Eye (tissue), 1 donor: Measurements from ENCODE around the gene CC2D1B.
"Not testable (repeated sequence)": the region's sequence is repeated elsewhere in the genome, so short reads cannot be mapped to it uniquely, and the experiment has no call there.

Experiments
- DNase-seq: peaks from one replicate; pipeline ENCODE4 v3.0.0-alpha.2; 2015

Gene CC2D1B, protein sequence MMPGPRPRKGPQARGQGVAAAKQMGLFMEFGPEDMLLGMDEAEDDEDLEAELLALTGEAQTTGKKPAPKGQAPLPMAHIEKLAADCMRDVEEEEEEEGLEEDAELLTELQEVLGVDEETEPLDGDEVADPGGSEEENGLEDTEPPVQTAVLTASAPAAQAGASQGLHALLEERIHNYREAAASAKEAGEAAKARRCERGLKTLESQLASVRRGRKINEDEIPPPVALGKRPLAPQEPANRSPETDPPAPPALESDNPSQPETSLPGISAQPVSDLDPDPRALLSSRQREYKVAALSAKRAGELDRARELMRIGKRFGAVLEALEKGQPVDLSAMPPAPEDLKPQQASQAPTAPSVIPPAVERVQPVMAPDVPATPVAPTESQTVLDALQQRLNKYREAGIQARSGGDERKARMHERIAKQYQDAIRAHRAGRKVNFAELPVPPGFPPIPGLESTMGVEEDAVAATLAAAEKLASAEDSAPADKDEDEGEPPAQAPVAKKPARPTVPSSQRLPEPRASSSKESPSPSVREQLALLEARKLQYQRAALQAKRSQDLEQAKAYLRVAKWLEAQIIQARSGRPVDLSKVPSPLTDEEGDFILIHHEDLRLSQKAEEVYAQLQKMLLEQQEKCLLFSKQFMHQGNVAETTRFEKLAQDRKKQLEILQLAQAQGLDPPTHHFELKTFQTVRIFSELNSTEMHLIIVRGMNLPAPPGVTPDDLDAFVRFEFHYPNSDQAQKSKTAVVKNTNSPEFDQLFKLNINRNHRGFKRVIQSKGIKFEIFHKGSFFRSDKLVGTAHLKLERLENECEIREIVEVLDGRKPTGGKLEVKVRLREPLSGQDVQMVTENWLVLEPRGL

GRCh38 chr1:52365746-52366516, at the start of gene CC2D1B:
CC2D1B (minus strand) TSS chr1:52366205; CDS start chr1:52364620, 1,585 bp downstream.
- peak; percentile 99 for DNase-seq

DNA sequence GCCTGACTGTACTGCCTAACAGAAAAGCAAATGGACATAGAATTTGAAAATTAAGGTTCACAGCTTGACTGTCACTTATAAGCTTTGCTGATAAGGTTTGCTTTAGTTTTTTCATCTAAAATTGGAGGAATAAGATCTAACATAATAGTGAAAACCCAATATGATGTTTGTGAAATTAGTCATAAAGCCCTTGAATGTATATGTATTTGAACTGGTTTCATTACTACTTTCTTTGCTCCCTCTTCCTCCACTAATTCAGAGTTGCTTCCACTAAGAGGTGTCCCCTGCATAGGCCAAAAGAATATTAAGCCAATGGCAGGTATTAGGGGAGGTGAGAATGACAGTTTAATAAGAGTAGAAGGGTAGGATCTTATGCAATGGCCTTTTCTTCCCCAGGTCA, 48.9 kb upstream of the CC2D1B start:
- no peak for DNase-seq

DNA sequence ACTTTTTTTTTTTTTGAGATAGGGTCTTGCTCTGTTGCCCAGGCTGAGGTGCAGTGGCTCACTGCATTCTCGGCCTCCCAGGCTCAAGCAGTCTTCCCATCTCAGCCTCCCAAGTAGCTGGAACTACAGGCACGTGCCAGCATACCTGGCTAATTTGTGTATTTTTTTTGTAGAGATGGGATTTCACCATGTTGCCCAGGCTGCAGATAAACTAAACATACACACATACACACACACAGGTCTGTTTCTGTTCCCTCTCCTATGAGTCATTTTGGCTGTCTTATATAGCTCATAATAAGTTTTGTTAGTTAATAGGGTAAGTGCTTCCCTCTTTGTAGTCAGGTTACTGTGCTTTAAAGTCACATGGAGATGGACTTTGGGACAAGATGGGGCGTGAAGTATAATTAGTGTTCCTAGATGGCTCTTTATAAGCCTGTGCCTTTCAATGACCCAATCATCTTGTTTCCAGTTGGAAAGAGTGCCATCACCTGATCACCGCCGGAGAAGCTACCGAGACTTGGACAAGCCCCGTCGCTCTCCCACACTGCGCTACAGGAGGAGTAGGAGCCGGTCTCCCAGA, 47.5 kb upstream of the CC2D1B start:
- DNase-seq: no peak

GRCh38 chr1:52404975-52405338, 39.0 kb upstream of the CC2D1B start:
- DNase-seq: no peak

GRCh38 chr1:52404116-52404974, 38.3 kb upstream of the CC2D1B start, which contains the start of the genes ORC1 and PRPF38A:
ORC1 (minus strand) TSS chr1:52404423; CDS start chr1:52402223, 2,200 bp downstream.
PRPF38A (plus strand) TSS chr1:52404602; CDS start chr1:52404750, 148 bp downstream.
- peak; percentile 99 for DNase-seq

- no peak for DNase-seq
Observed at GRCh38 chr1:52403566-52404115, 37.6 kb upstream of the CC2D1B start.

- DNase-seq: no peak
Observed at GRCh38 chr1:52402860-52403240, 36.8 kb upstream of the CC2D1B start.

DNA sequence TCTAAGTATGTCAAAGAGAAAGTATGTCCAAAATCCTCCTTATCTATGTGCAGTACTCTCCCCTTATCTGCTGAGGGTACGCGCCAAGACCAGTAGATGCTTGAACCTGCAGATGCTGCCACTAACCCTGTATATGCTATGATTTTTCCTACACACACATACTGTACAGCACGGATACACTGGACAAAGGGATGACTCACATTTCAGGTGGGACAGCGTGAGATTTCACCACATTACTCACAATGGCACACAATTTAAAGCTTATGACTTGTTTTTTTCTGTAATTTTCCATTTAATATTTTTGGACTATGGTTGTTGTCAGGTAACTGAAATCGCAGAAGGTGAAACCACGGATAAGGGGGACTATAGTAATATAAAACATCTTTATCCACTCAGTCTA, 34.1 kb upstream of the CC2D1B start:
- no peak for DNase-seq

DNA sequence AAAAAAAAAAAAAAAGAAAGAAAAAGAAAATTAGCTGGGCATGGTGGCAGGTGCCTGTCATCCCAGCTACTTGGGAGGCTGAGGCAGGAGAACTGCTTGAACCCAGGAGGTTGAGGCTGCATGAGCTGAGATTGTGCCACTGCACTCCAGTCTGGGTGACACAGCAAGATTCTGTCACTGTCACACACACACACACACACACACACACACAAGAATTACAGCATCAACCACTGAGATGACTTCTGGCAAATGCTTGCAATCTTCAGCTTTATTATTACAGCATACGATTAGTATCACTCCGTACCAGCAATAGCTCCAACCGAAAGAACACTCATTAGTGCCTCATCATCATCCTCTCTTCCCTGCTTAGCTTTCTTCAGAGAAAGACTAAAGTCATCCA, 33.6 kb upstream of the CC2D1B start:
- no peak for DNase-seq

DNA sequence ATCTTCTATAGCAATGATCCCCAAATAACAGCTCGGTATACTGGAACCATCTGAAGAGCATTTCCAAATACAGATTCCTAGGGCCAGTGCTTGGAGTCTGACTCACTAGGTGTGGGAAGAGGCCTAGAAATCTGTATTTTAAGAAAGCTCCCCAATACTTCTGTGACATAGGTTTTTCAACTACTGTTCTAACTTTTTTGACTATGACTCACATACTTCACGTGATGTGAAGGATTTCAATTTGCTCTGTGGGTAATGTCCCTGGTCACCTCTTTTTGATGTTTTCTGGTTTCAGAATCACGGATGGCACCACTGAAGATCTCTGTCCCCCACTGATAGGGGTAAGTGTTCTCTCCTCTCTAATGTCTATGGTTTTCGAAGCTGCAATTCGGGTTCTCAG, 27.2 kb upstream of the CC2D1B start:
- DNase-seq: no peak

- no peak for DNase-seq
Observed at GRCh38 chr1:52386458-52386857, 20.5 kb upstream of the CC2D1B start.

- no peak for DNase-seq
Observed at GRCh38 chr1:52385376-52385775, 19.4 kb upstream of the CC2D1B start.

DNA sequence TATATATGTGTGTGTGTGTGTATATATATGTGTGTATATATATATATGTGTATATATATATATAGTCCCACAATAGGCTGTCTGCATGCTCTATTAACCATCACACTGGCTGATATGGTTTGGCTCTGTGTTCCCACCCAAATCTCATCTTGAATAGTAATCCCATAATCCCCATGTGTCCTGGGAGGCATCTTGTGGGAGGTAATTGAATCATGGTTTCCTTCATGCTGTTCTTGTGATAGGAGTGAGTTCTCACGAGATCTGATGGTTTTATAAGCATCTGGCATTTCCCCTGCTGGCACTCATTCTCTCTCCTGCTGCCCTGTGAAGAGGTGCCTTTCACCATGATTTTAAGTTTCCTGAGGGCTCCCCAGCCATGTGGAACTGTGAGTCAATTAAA, 3.8 kb upstream of the CC2D1B start:
- not testable (repeated sequence) for DNase-seq

GRCh38 chr1:52368383-52369172, 2.6 kb upstream of the CC2D1B start:
- peak; percentile 83 for DNase-seq

DNA sequence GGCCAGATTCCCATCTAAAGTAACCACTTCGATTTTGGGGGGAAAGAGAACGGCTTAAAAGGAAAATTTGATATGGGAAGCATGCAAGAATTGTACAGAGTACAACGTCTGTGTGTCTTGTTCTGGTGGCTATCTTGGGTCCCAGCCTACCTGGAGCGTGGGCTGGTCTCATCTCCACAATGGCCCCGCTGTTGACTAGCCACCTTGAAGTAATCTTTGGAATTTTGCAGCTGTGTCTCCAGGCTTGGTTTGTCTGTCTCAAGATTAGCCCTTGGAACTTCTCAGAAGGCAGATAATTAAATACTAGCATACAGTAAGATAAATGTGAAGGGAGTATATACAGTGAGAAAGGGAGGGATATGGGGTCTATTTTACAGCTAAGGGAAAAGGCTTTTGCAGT, 1.3 kb upstream of the CC2D1B start:
- no peak for DNase-seq

GRCh38 chr1:52366517-52366827, 467 bp upstream of the CC2D1B start:
- DNase-seq: no peak

DNA sequence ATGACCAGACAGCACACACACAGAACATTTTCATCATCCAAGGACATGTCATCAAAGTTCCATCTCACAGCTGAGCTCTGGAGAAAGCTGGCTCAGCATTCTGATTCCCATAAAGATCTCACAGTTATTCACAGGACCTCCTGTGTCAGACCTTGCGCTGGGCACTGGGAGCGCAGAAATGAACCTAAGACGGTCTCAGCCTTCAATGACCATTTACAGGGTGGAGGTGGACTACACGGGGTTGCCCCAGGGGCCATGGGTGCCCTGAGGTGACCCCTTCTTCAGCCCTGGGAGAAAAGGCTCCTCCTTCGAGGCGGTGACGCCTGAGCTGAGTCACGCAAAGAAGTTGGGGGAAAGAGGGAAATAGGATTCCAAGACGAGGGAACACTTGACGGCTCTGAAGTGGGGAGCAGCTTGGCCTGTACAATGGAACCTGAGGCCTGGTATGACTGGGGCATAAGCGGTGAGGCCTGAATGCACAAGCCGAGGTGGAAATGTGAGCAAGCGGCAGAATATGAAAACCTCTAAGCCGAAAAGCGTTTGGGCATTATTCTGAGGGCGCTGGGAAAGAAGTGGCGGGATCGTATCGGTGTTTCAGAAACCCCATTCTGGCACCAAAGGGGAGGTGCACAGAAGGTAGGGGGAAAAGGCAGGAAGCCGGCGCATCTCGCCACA, 797 bp downstream of the CC2D1B start:
- DNase-seq: peak; percentile 63

DNA sequence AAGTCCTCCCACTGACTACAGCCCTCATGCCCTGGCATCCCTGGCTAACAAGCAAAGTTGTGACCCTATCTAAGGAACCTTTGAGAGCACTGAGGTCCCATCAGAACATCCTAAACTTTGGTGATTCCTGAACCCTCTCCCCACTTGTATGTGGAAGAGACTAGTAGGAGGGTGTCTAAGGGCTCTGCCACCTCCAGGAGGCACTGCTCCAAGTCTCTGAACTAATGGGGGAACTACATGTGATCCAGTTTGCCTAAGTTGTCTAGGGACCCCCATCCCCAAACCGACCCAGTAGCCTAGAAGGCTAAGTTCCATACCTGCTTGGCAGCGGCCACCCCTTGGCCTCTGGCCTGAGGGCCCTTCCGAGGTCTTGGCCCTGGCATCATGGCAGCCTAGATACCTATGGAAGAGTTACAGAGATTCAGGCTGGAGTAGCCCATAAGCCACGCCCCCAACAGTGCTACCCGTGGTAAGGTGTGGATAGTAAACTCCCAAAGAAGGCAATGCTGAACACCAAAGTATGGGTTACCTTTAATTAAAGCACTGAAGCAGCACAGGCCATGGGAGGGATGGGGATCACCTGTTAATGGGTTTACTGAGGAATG, 1.7 kb downstream of the CC2D1B start:
- DNase-seq: no peak

GRCh38 chr1:52360595-52360968, 5.4 kb downstream of the CC2D1B start:
- no peak for DNase-seq
